Activated naive CD4-positive, alpha-beta T cell treated with anti-CD3 and anti-CD28 coated beads for 36 hours (primary cell): ENCODE results near the gene LYL1. TPM values are rescaled to one million over a fixed set of nuclear protein-coding genes. Genes with fewer than 3 reads are reported as not detected.

ENCODE experiments used
- CTCF ChIA-PET: fragments of 350-600 bp; sonication (Branson Sonifier 250); formaldehyde crosslinking; loops from one replicate; lab custom pipeline; 2021; ENCODE audit warnings: antibody characterized with exemption; lab: Charles Lee
- DNase-seq: peaks from one replicate; pipeline ENCODE4 v3.0.0-alpha.2; 2020
- H3K27ac Mint-ChIP-seq: one replicate; pipeline ENCODE4 v1.8.0; 2021; ENCODE audit warnings: mild to moderate bottlenecking, mixed read lengths
- H3K27me3 Mint-ChIP-seq: one replicate; pipeline ENCODE4 v1.8.0; 2021; ENCODE audit warnings: low read depth, mixed read lengths
- H3K36me3 Mint-ChIP-seq: one replicate; pipeline ENCODE4 v1.8.0; 2021; ENCODE audit warnings: low read depth, mixed read lengths
- H3K4me1 Mint-ChIP-seq: one replicate; pipeline ENCODE4 v1.8.0; 2021; ENCODE audit warnings: low read depth, mixed read lengths
- H3K4me3 Mint-ChIP-seq: one replicate; pipeline ENCODE4 v1.8.0; 2021; ENCODE audit warnings: mild to moderate bottlenecking, moderate library complexity, mixed read lengths
- H3K9me3 Mint-ChIP-seq: one replicate; pipeline ENCODE4 v1.8.0; 2021; ENCODE audit warnings: mixed read lengths
- intact Hi-C: fragments of 100-400 bp; cut with micrococcal nuclease; formaldehyde crosslinking; loops from one replicate; pipeline ENCODE4 v1.15.1; 2023
- total RNA-seq, 2 experiments: library from RNA; stranded (reverse); gene quantifications; one replicate each; pipeline ENCODE4 v1.2.3, GENCODE V29; 2021

The LYL1 gene
- total RNA-seq, 2 experiments from 2014 or later, result 1.8 to 2.2 TPM

- Mint-ChIP-seq H3K36me3 (peaks cover 8% of the 10 kb centered on the region), H3K9me3 (no peaks in the 10 kb centered on the region), H3K4me3 (peak within 1 kb of the TSS; percentile 97), H3K27me3 (no peaks in the 10 kb centered on the region), H3K27ac (peak within 1 kb of the TSS; percentile 91), H3K4me1 (peaks cover 44% of the 10 kb centered on the region)
- CTCF ChIA-PET, result interaction anchor here (0.8 kb wide), 2 partner anchors 22 to 87 kb away, joined by 3 read pairs; no protein-coding TSS in a partner anchor
- peak; percentile 97 for DNase-seq
- intact Hi-C loops, result loop anchor here (1.0 kb wide), 2 partner anchors 12 to 16 kb away; no protein-coding TSS in a partner anchor
Measured at GRCh38 chr19:13116282-13117175, 13.9 kb upstream of the LYL1 start, which contains the start of gene TRMT1. Gene TRMT1 (minus strand): TSS chr19:13116740. CDS start chr19:13116399, 341 bp downstream.

GRCh38 chr19:13115936-13116281 lies 13.3 kb upstream of the LYL1 start:
- no peak for DNase-seq
- peaks cover 38% of the 10 kb centered on the region for H3K4me1 Mint-ChIP-seq
- intact Hi-C loops, result loop anchor here (1.0 kb wide), 1 partner anchor 12 kb away; no protein-coding TSS in a partner anchor
- H3K27ac Mint-ChIP-seq, result peak overlapping the region; percentile 91
- CTCF ChIA-PET, result interaction anchor here (3.5 kb wide), 1 partner anchor 11 kb away, joined by 14 read pairs; no protein-coding TSS in a partner anchor
- peak overlapping the region; percentile 97 for H3K4me3 Mint-ChIP-seq
- H3K27me3 Mint-ChIP-seq, result no peaks in the 10 kb centered on the region
- no peaks in the 10 kb centered on the region for H3K9me3 Mint-ChIP-seq
- peaks cover 8% of the 10 kb centered on the region for H3K36me3 Mint-ChIP-seq

- peaks cover 17% of the 10 kb centered on the region for H3K4me1 Mint-ChIP-seq
- CTCF ChIA-PET, result interaction anchor here (3.5 kb wide), 1 partner anchor 8 kb away, joined by 14 read pairs; no protein-coding TSS in a partner anchor
- no peak overlapping the region for H3K4me3 Mint-ChIP-seq
- no peak for DNase-seq
- H3K27me3 Mint-ChIP-seq, result no peaks in the 10 kb centered on the region
- H3K27ac Mint-ChIP-seq, result no peak overlapping the region
- intact Hi-C loops, result no loop called here
- H3K36me3 Mint-ChIP-seq, result peaks cover 13% of the 10 kb centered on the region
- H3K9me3 Mint-ChIP-seq, result no peaks in the 10 kb centered on the region
Measured at GRCh38 chr19:13112555-13112954, 9.9 kb upstream of the LYL1 start.

- peaks cover 10% of the 10 kb centered on the region for H3K4me1 Mint-ChIP-seq
- CTCF ChIA-PET, result no interaction called here
- no peak overlapping the region for H3K27ac Mint-ChIP-seq
- H3K4me3 Mint-ChIP-seq, result no peak overlapping the region
- H3K9me3 Mint-ChIP-seq, result no peaks in the 10 kb centered on the region
- H3K27me3 Mint-ChIP-seq, result no peaks in the 10 kb centered on the region
- peaks cover 15% of the 10 kb centered on the region for H3K36me3 Mint-ChIP-seq
- intact Hi-C loops, result no loop called here
- no peak for DNase-seq
Measured at GRCh38 chr19:13110099-13110610, 7.5 kb upstream of the LYL1 start.

GRCh38 chr19:13109361-13110098 lies 6.9 kb upstream of the LYL1 start:
- intact Hi-C loops, result no loop called here
- peaks cover 8% of the 10 kb centered on the region for H3K4me1 Mint-ChIP-seq
- no peak overlapping the region for H3K4me3 Mint-ChIP-seq
- CTCF ChIA-PET, result no interaction called here
- H3K36me3 Mint-ChIP-seq, result peaks cover 17% of the 10 kb centered on the region
- H3K27ac Mint-ChIP-seq, result no peak overlapping the region
- H3K9me3 Mint-ChIP-seq, result no peaks in the 10 kb centered on the region
- no peaks in the 10 kb centered on the region for H3K27me3 Mint-ChIP-seq
- no peak for DNase-seq

- H3K27ac Mint-ChIP-seq, result peak overlapping the region; percentile 91
- peaks cover 12% of the 10 kb centered on the region for H3K36me3 Mint-ChIP-seq
- DNase-seq, result peak; percentile 37
- CTCF ChIA-PET, result interaction anchor here (0.7 to 3.4 kb wide), 13 partner anchors 9 to 543 kb away, joined by 3 to 25 read pairs (median 5); partner anchors contain the start of genes IER2, NACC1 and STX10
- no peaks in the 10 kb centered on the region for H3K9me3 Mint-ChIP-seq
- no peaks in the 10 kb centered on the region for H3K27me3 Mint-ChIP-seq
- H3K4me1 Mint-ChIP-seq, result peaks cover 26% of the 10 kb centered on the region
- H3K4me3 Mint-ChIP-seq, result peak overlapping the region; percentile 84
- intact Hi-C loops, result loop anchor here (1.0 to 5.0 kb wide), 2 partner anchors 11 to 323 kb away; partner anchors contain the start of gene TRMT1
Measured at GRCh38 chr19:13104848-13105711, 2.4 kb upstream of the LYL1 start.

GRCh38 chr19:13104360-13104847 lies 1.7 kb upstream of the LYL1 start:
- DNase-seq, result peak; percentile 72
- intact Hi-C loops, result loop anchor here (1.0 to 5.0 kb wide), 2 partner anchors 12 to 322 kb away; partner anchors contain the start of gene TRMT1
- H3K27me3 Mint-ChIP-seq, result no peaks in the 10 kb centered on the region
- peaks cover 33% of the 10 kb centered on the region for H3K4me1 Mint-ChIP-seq
- peak overlapping the region; percentile 91 for H3K27ac Mint-ChIP-seq
- H3K9me3 Mint-ChIP-seq, result no peaks in the 10 kb centered on the region
- peak overlapping the region; percentile 84 for H3K4me3 Mint-ChIP-seq
- CTCF ChIA-PET, result interaction anchor here (0.7 to 3.4 kb wide), 13 partner anchors 9 to 544 kb away, joined by 3 to 25 read pairs (median 5); partner anchors contain the start of genes IER2, NACC1 and STX10
- H3K36me3 Mint-ChIP-seq, result peaks cover 13% of the 10 kb centered on the region

- CTCF ChIA-PET, result interaction anchor here (0.7 to 3.4 kb wide), 10 partner anchors 9 to 544 kb away, joined by 3 to 25 read pairs (median 9); partner anchors contain the start of genes IER2, NACC1 and STX10
- Mint-ChIP-seq H3K4me3 (peak overlapping the region; percentile 84), H3K27ac (peak overlapping the region; percentile 91), H3K27me3 (peaks cover 2% of the 10 kb centered on the region), H3K36me3 (peaks cover 10% of the 10 kb centered on the region), H3K9me3 (no peaks in the 10 kb centered on the region), H3K4me1 (peaks cover 36% of the 10 kb centered on the region)
- no peak for DNase-seq
- intact Hi-C loops, result loop anchor here (1.0 to 5.0 kb wide), 2 partner anchors 13 to 321 kb away; partner anchors contain the start of gene TRMT1
Measured at GRCh38 chr19:13103581-13104359, 1.1 kb upstream of the LYL1 start.

GRCh38 chr19:13102416-13102665 lies 317 bp downstream of the LYL1 start:
- H3K36me3 Mint-ChIP-seq, result peaks cover 6% of the 10 kb centered on the region
- H3K9me3 Mint-ChIP-seq, result no peaks in the 10 kb centered on the region
- no peak overlapping the region for H3K27ac Mint-ChIP-seq
- DNase-seq, result peak; percentile 17
- H3K4me1 Mint-ChIP-seq, result peaks cover 46% of the 10 kb centered on the region
- intact Hi-C loops, result loop anchor here (5.0 kb wide), 1 partner anchor 320 kb away; no protein-coding TSS in a partner anchor
- CTCF ChIA-PET, result no interaction called here
- H3K27me3 Mint-ChIP-seq, result peaks cover 12% of the 10 kb centered on the region
- peak overlapping the region; percentile 61 for H3K4me3 Mint-ChIP-seq

- H3K27ac Mint-ChIP-seq, result peak overlapping the region; percentile 6
- intact Hi-C loops, result loop anchor here (2.0 to 5.0 kb wide), 2 partner anchors 55 to 320 kb away; no protein-coding TSS in a partner anchor
- peaks cover 4% of the 10 kb centered on the region for H3K36me3 Mint-ChIP-seq
- CTCF ChIA-PET, result interaction anchor here (0.6 to 1.2 kb wide), 4 partner anchors 79 to 147 kb away, joined by 3 to 6 read pairs (median 4); no protein-coding TSS in a partner anchor
- peak overlapping the region; percentile 61 for H3K4me3 Mint-ChIP-seq
- H3K27me3 Mint-ChIP-seq, result peaks cover 16% of the 10 kb centered on the region
- DNase-seq, result no peak
- H3K9me3 Mint-ChIP-seq, result no peaks in the 10 kb centered on the region
- peaks cover 49% of the 10 kb centered on the region for H3K4me1 Mint-ChIP-seq
Measured at GRCh38 chr19:13101590-13102415, 855 bp downstream of the LYL1 start.
